Suppressor macrophage treated with lipopolysaccharide for 4 hours (primary cell): Measurements from ENCODE around the gene BRSK1.

ENCODE experiments used
- DNase-seq: peaks from one replicate; pipeline ENCODE4 v3.0.0-alpha.2; 2020

Gene BRSK1

GRCh38 chr19:55339105-55339888, 55.5 kb downstream of the BRSK1 start, which contains the start of gene KMT5C:
Gene KMT5C (plus strand): TSS chr19:55339876. CDS start chr19:55341937, 2,061 bp downstream.
- DNase-seq, result peak; percentile 100

GRCh38 chr19:55339889-55340783, 56.3 kb downstream of the BRSK1 start:
- DNase-seq, result no peak

GRCh38 chr19:55340784-55341147, 57.0 kb downstream of the BRSK1 start:
- no peak for DNase-seq

GRCh38 chr19:55341171-55341588, 57.4 kb downstream of the BRSK1 start:
- DNase-seq, result peak; percentile 86

GRCh38 chr19:55341595-55342531, 58.1 kb downstream of the BRSK1 start:
- DNase-seq, result no peak

GRCh38 chr19:55344444-55344843, 60.6 kb downstream of the BRSK1 start:
- no peak for DNase-seq

GRCh38 chr19:55345101-55345817, 61.5 kb downstream of the BRSK1 start:
- no peak for DNase-seq

GRCh38 chr19:55345818-55346724, 62.3 kb downstream of the BRSK1 start:
- no peak for DNase-seq

- DNase-seq, result no peak
Observed at GRCh38 chr19:55346725-55347441, 63.1 kb downstream of the BRSK1 start.

- no peak for DNase-seq
Observed at GRCh38 chr19:55347442-55348009, 63.7 kb downstream of the BRSK1 start.

- DNase-seq, result no peak
Observed at GRCh38 chr19:55348317-55349034, 64.7 kb downstream of the BRSK1 start.

GRCh38 chr19:55350620-55351315, 67.0 kb downstream of the BRSK1 start:
- no peak for DNase-seq

GRCh38 chr19:55352040-55352439, 68.2 kb downstream of the BRSK1 start:
- DNase-seq, result no peak

GRCh38 chr19:55352549-55353145, 68.8 kb downstream of the BRSK1 start:
- DNase-seq, result no peak

- no peak for DNase-seq
Observed at GRCh38 chr19:55353356-55353802, 69.6 kb downstream of the BRSK1 start.

- peak; percentile 80 for DNase-seq
Observed at GRCh38 chr19:55353803-55354697, 70.3 kb downstream of the BRSK1 start.

GRCh38 chr19:55354698-55355212, 71.0 kb downstream of the BRSK1 start, which contains the start of gene COX6B2:
Gene COX6B2 (minus strand): TSS chr19:55354719. CDS start chr19:55354521, 198 bp downstream.
- no peak for DNase-seq
